NCI-H345 (cell line): ENCODE data around the gene CCND3.
"Not testable (repeated sequence)": the region's sequence is repeated elsewhere in the genome, so short reads cannot be mapped to it uniquely, and the experiment has no call there.

Experiments used
- DNase-seq: peaks from one replicate; lab custom pipeline; 2025; lab: John Stamatoyannopoulos, UW

The CCND3 gene

DNA sequence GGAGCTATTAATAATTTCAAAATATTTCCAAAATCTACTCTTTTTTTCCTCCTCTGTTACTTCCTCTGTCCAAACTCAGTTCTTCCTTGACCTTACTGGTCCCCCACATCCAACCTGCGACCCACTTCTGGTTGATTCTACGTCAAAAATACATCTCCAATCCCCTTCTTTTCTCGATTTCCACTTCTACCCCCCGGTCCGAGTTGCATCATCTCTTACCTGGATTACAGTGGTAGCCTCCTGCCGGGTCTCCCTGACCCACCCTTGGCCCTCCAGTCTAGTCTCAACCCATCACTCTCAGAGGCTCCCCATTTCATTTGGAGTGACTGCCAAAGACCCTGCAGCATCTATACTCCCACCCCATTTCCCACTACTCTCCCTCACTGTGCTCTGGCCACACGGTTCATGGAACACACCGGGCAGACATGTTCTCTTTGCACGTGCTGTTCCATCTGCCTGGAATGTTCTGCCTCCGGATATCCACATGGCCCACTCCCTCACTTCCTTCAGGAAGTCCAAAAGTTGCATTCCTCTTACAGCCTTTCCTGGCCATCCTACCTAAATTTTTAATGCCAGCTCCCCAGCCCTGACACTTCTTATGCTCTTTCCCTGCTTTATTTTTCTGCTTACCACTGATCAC is 6.1 kb upstream of the CCND3 start:
- no peak for DNase-seq

DNA sequence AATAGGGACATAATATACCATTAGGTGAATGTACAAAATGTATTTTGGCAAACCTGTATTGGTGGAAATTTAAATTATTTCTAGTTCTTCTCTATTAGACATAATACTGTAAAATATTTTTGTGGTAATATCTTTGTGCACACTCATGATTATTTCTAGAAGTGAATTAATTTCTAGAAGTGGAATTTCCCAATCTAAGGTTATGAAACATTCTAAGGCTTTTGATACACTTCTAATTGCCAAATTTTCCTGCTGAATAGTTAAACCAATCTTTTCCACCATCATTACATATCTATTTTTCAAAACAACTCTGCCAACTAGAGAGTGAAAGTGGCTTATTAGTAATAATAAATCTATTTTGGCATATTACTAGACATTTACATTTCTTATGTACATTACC is 1.8 kb upstream of the CCND3 start:
- no peak for DNase-seq

DNA sequence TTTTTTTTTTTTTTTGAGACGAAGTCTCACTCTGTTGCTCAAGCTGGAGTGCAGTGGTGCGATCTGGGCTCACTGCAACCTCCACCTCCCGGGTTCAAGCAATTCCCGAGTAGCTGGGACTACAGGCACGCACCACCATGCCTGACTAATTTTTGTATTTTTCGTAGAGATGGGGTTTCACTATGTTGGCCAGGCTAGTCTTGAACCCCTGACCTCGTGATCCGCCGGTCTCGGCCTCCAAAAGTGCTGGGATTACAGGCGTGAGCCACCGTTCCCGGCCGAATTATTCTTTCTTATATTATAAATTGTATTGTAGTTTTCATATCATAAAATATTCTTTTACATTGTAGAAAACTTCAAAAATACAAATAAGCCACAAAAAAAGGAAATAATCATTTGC is 1.3 kb upstream of the CCND3 start:
- DNase-seq = not testable (repeated sequence)

DNA sequence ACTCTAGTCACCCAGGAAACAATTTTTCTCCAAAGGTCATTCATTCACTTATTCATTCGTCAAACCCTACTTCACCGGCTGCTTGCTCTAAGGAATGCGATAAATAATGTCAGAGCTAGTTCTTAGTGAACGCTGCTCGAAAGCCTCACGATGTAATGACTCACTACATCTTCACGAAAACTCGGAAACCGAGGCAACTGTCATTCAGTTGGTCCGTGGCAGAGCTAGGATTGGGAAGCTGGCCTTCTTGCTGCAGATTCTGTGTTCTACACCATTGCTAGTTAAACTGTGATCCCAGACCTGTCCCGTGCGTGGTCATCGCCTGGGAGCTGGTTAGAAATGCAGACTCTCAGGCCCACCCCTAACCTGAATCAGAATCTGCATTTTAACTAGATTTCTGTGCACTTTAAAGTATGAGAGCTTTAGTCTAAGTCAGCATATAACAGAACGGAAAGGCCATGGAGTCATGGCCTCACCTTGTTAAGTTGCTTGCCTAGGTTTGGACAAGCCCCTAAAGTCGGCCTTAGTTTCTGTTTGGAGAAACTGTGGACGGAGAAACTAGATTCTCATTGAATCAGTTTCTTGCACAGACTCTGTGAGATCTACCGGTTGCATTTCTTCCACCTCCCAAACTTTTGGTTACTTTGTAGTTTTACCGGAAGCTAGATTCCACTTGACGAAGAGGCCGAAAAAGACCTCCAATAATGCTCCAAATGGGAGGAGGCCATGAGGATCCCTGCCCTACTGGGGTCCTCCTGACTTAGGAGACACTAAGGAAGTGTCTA is 651 bp upstream of the CCND3 start:
- no peak for DNase-seq

DNA sequence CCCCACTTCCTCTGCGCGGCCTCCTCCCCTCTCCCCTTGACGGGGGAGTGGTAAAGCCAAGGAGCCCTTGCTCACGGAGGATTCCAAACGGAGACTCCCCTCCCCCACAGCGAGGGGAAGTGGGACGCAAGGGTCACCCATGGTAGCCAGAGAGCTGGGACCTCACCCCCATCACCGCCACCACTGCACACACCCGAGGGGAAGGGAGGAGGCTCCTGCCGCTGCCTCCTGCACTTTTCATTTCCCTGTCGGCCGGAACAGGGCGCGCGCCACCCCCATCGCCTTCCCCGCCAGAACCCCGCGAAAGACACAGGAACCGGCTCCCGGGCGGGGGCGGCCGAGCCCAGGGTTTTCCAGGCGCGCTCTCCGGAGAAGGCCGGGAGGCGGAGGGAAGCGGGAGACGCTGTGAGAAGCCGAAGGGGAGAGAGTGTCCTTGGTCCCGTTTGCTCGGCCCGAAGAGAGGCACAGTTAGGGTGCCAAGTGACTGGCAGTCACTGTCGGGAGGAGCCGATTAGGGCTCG is 789 bp downstream of the CCND3 start:
- DNase-seq = peak; percentile 20

DNA sequence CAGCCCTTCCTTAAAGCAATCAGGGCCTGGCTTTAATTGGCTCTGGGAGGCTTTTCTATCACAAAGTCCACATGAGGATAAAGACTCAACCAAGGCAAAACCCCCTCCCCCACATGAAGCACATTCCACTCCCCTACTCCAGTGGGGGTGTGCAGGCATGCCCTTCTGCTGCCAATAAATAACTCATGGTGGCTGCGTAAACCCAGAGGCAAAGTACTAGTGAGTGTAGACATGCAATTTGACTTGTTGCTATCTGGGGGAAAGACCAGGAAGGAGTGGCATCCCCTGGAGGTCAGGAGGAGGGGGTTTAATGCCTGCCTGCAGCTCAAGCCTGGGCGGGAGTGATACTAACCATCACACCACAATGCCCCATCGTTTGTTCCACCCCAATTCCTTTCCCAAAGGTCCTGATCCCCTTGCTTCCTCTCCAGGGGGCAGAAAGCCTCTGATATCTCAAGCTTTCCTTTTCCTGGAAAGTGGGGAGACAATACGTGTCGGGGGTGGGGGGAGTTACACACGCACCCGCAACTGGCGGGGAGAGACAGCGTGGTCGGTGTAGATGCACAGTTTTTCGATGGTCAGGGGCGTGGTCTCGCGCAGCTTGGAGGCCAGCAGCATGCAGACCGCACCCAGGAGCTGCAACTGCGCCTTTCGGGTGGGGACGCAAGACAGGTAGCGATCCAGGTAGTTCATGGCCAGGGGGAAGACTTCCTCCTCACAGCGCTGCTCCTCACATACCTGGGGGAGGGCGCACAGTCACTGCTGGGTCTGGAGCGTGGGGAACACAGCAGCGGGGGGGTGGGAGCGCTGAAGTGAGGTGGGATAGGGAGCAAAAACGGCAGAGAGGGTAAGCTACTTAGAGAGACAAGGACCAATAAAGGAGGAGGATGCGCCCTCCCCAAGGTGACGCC is 1.5 kb downstream of the CCND3 start:
- no peak for DNase-seq

DNA sequence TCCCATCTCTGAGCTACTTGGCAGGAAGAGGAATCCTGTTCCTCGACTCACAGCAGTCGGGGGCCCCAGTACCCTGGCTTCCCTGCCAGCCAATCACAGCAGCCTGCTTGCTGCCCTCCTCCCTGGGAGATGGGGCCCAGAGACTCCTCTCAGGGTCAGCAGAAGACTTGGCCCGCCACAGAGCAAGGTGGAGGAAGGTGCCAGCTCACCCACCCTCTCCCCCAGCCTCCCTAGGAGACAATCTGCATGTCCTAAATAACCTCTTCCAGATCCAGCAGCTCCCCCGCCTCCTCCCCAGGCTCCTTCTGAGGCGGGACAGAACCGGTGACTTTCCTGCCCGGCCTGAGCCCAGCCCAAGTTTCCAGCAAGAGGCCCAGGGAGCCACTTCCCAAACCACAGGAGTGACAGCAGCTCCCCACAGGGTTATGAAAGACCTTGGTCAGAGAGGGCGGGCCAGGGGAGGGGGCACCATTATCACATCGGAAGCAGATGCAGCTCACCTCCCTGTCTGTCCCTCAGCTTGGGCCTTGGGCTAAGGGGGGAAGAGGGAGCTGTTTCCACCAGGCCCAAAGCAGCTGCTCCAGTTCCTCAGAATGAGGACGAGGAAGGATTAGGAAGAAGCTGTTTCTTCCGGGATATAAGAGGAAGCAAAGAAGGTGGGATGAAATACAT is 2.3 kb downstream of the CCND3 start:
- no peak for DNase-seq

DNA sequence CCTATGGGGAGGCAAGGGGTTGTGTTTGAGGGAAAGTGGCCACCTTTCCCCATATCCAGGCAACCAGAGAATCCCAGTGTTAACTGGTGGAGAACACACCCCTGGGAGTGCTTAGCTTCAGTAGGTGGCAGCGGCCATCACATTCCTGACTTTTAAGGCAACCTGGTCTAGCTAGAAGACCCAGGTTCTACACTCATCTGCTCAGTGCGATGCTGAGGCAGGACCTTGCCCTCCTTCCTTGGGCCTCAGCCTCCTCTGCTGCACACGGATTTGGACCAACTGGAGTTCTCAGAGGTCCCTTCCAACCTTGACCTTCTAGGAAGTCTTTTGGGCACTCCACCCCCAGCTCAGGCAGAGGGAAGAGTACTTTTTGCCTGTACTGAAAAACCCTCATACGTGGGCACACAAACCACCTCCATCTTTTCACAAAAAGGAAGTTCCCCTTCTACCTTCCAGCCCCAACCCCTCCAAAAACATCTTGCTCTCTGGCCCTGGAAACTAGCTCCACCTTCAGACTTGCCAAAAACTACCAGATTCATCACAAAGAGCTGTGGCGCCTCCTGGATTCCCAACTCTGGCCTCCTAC is 2.9 kb downstream of the CCND3 start:
- no peak for DNase-seq

DNA sequence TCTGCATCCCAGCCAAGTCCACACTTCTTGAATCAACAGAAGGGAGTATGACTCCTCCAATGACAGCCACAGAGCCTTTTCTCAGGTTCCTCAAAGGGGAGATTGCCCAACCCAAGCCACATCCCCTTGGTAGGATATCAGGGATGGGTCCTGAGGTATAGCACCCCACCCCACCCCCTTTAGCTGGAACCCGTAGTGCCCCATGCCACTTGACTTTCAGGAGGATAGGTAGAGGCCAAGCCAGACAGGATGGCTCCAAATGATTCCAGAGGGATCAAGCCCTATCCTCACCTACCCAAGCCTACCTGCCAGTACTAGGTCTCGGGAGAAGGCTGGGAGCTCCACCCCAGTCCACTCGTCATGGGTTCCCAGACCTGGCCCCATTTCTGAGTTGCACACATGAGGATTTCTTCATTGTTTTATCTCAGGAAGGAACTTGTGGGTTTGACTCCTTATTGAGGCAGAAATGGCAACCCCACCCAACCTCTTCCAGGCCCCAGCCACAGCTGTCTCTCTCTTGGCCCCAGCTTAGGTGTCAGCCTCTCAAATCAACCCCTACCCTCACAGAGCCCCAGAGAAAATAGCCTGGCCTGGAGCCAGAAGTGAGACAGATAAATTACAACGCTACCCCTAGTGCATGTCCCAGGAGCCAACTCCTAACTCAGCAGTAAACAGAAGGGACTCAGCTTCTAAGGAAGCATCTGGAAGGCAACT is 3.6 kb downstream of the CCND3 start:
- DNase-seq = no peak

DNA sequence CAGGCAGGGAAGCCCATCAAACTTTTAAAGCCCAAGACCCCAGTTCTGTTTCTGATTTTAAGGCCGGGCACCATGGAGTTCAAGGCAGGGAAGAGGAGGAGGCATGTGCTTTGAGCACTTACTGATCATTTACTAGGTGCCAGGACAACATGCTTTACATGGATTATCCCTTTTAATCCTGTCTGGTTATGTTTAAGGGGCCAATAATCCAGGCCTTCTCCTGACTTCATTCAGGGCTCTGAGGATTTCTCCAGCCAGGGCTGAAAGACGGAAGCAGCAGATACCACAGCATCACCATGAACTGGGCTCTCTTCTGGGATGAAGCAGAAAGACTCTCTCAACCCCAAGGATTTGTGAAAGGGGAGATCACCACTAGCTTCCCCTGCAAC is 4.1 kb downstream of the CCND3 start:
- no peak for DNase-seq

DNA sequence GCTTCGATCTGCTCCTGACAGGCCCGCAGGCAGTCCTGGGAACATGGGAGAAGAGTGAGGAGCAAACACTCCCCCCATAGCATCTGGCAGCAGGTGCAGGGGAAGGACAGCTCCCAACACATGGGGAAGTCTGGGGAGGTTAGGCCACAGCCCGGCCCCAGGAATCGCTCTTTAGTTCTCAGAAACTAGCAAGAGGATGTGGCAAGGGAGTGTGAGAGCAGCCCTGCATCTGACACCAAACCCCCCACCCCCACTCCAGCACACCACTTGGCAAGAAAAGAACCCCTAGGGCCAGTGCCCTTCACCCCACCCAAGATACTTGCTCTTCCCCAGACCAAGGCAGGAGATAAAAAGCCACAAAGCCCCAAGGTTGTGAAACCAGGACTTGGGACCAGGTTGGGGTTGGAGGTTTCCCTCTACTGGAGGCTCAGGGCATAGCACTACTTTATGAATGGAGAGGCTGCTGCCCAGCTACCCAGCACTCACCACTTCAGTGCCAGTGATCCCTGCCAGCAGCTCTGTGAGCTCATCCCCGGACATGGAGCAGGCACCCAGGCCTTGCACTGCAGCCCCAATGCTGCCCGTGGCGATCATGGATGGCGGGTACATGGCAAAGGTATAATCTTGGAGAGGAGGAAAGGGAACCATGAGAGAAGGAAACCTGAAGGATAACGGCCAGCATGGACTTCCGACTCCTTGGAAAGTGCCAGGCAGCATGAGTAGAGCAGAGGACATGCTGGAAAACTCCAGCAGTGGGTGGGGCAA is 5.4 kb downstream of the CCND3 start:
- DNase-seq = peak; percentile 66

DNA sequence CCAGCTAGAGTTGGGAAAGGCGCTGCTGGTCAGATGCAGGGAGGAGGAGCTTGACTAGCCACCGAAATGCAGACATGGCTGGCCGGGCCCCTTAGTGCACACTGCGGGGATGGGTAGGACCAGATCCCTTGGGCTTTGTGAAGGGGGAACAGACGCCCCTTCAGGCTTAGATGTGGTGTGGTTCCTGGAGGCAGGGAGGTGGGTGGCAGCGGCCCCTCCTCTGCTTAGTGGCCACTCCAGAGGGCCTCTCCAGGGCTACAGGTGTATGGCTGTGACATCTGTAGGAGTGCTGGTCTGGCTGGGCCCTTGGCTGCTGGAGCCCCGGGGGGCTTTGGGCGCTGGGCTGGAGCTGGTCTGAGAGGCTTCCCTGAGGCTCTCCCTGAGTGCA is 5.9 kb downstream of the CCND3 start:
- no peak for DNase-seq

DNA sequence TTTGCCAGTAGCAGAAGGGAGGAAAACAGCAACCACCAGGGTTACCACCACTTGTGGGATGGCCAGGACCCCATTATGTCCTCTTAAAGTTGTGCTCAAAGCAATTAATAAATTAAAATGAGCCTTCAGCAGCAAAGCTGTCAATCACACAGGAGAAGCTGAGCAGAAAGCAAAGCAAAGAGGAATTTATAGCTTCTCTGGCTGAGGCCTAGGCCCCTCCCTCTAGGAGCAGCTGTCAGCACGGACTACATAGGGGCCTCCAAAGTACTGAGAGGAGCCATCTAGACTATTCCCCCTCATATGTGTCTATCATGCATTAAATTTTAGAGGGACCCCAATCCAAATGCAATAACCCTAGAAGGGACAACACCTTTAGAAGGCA is 6.4 kb downstream of the CCND3 start:
- no peak for DNase-seq

DNA sequence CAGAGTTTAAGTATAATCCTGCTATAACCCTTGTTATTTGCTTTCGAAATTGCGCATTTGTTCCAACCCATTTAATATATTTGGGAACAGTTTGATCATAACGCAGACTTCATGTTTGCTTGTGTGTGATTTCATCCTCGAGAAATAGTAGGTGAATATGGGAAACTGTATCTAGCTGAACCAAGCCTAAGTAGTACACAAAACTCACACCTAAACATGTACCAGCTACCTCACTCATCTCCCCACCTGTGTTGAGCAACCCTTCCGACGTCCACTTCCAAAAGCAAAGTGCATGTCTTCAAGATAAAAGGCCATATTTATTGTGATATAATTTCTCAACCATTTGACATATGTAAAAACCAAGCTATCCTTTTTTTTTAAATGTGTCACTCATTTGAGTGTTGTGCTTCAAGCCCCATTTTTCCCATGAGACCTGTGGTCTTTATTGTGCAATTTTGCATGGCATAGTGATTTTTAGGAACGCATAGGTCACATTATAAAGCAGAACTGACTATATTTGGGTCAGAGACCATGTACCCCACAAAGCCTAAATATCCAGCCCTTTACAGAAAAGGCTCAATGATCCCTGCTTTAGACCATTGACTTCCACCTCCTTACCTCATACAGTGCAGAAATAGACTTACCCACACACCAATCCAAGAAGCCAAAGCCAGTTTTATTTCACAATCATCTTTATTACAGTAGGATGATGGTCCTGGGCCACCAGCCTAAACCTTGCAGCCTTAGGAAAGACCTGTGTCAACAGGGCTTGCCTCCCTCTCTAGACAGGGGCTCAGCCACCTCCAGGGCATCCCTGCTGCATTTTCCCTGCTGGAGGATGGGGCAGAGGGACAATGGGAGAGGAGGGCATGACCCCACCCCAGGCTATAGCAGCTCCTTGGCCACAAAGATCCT is 7.1 kb downstream of the CCND3 start:
- DNase-seq = no peak

DNA sequence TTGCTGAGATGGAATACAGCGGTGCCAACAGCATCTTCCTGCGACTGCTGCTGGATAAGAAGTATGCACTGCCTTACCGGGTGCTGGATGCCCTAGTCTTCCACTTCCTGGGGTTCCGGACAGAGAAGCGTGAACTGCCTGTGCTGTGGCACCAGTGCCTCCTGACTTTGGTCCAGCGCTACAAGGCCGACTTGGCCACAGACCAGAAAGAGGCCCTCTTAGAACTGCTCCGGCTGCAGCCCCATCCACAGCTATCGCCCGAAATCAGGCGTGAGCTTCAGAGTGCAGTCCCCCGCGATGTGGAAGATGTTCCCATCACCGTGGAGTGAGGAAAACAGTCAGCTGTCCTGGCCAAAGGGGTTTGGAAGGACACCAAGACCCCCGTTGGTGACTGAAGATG is 9.2 kb downstream of the CCND3 start:
- no peak for DNase-seq

DNA sequence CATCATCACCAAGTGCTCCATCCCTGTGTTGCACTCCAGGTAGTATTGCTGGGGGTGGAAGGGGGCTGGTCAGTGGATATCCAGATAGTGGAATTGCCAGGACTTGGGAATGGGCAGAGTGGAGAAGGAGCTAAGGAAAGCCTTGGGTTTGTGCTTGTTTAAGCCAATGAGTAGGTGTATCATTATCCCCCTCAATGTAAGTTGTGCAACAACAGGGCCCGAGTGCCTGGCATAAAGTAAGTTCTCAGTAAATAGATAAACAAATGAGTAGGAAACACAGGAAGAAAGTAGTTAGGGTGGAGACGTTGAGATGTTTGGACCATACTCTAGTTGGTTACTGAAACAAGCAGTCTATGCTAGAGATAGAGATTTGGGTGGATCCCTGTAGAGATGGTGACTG is 9.8 kb downstream of the CCND3 start:
- DNase-seq = no peak

DNA sequence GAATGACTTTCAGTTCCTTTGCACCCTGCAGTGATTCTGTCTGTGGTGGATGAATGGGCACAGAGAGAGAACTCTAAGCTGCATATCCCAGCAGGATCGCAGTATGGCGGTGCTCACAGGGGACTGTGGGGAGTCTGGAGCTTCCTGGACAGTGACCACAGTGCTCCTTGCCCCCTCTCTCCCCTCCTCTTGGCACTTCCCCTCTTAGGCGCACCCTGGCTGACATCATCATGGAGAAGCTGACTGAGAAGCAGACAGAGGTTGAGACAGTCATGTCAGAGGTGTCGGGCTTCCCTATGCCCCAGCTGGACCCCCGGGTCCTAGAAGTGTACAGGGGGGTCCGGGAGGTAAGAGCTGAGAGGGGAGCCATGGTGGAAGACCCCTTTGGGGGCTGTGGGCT is 11.7 kb downstream of the CCND3 start:
- no peak for DNase-seq

DNA sequence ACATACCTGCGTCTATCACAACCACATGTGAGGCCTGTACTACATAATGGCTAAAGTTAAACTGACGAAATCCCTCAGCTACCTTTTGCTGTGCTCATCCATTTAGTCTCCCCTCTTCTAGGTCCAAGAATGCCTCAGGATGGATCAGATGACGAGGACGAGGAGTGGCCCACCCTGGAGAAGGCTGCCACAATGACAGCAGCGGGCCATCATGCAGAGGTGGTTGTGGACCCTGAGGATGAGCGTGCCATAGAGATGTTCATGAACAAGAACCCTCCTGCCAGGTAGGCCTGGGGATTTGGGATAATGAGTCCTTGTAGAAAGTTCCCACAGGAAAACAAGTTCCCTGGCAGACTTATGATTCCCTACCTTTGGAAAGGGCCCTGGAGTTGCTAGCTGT is 14.4 kb downstream of the CCND3 start:
- DNase-seq = no peak

DNA sequence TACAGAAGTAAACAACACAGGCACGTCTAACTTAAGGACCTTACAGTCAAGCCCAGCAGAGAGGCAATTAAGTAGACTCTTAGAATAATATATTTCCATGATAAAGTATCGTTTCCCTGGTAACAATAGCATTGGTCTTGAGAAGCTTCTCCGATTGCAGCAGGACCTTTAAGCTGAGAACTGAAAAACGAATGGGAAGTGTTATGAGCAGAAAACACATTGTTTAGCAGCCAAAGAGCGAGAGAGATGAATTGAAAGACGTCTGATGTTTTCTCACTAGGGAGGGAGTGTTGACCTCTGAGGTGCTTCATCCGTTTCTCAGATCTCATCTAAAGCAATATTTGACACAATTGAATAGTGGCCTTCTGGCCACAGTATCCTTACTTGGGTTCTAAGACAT is 19.5 kb downstream of the CCND3 start:
- no peak for DNase-seq

DNA sequence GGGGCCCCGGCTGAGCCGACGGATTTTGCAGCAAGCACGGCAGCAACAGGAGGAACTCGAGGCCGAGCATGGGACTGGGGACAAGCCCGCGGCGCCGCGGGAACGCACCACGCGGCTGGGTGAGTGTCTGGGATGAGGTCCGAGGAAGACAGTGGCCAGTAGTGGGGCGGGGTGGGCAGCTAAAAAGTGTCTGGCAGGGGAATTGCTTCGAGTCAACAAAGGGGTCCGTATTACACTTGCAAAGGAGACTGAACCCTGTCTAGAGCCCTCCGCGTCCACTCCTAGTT is 20.0 kb downstream of the CCND3 start:
- DNase-seq = no peak
